OCI-LY7 (cell line): ENCODE results near the gene ST3GAL3. TPM values are rescaled to one million over a fixed set of nuclear protein-coding genes. Genes with fewer than 3 reads are reported as not detected.

Source experiments
- BruUV-seq: library from RNA; stranded (reverse); fragments of 400-500 nt; replicated peaks from 2 replicates; lab custom pipeline; 2021; lab: Mats Ljungman, UMichigan
- CTCF ChIA-PET: fragments of 300-600 bp; sonication (Branson Sonifier 250); formaldehyde crosslinking; loops from one replicate; lab custom pipeline; 2022; ENCODE audit warnings: antibody characterized with exemption; ENCODE audit not compliant: unreplicated experiment; lab: Charles Lee
- POLR2A ChIA-PET: fragments of 300-600 bp; sonication (Branson Sonifier 250); formaldehyde crosslinking; loops from one replicate; lab custom pipeline; 2022; ENCODE audit warnings: antibody characterized with exemption; lab: Charles Lee
- DNase-seq: peaks from one replicate; pipeline ENCODE4 v3.0.0-alpha.2; 2015; ENCODE audit warnings: low spot score
- H2AFZ ChIP-seq: fragments of 200-600 bp; sonication (generic), shearing (Covaris generic); 2 replicates; pipeline ENCODE4 v1.6.1; 2014; ENCODE audit warnings: mild to moderate bottlenecking, antibody characterized with exemption, low read length, moderate library complexity
- H3K27ac ChIP-seq: fragments of 200-600 bp; sonication (generic); 2 replicates; pipeline ENCODE4 v1.5.1; 2014; ENCODE audit warnings: mixed run types, low read depth, mild to moderate bottlenecking, moderate library complexity, low read length, inconsistent platforms; ENCODE audit not compliant: poor library complexity, severe bottlenecking
- H3K36me3 ChIP-seq: fragments of 200-600 bp; sonication (generic); 2 replicates; pipeline ENCODE4 v1.6.1; 2014; ENCODE audit warnings: mild to moderate bottlenecking, antibody characterized with exemption, low read length, moderate library complexity, mixed read lengths; ENCODE audit not compliant: insufficient read depth
- H3K4me1 ChIP-seq: fragments of 200-600 bp; sonication (generic); 2 replicates; pipeline ENCODE4 v1.5.1; 2014; ENCODE audit warnings: mild to moderate bottlenecking, low read length; ENCODE audit not compliant: insufficient read depth, poor library complexity, severe bottlenecking
- H3K4me2 ChIP-seq: fragments of 200-600 bp; sonication (generic); 2 replicates; pipeline ENCODE4 v1.6.1; 2014; ENCODE audit warnings: mild to moderate bottlenecking, low read length
- H3K4me3 ChIP-seq: fragments of 200-600 bp; sonication (generic); 2 replicates; pipeline ENCODE4 v1.5.1; 2014; ENCODE audit warnings: mild to moderate bottlenecking, low read depth, low read length; ENCODE audit not compliant: poor library complexity, severe bottlenecking
- H3K79me2 ChIP-seq: fragments of 200-600 bp; sonication (generic); 2 replicates; pipeline ENCODE4 v1.6.1; 2016; ENCODE audit warnings: low read depth, mild to moderate bottlenecking, low read length, moderate library complexity, mixed read lengths; ENCODE audit not compliant: insufficient read depth
- H3K9me2 ChIP-seq: fragments of 200-600 bp; sonication (generic); 2 replicates; pipeline ENCODE4 v1.6.1; 2016; ENCODE audit warnings: mild to moderate bottlenecking, low read length, mixed read lengths; ENCODE audit not compliant: insufficient read depth
- H3K9me3 ChIP-seq: fragments of 200-600 bp; sonication (generic); 2 replicates; pipeline ENCODE4 v1.6.1; 2014; ENCODE audit warnings: mild to moderate bottlenecking, mixed run types, low read length, mixed read lengths
- H4K20me1 ChIP-seq: fragments of 200-600 bp; sonication (generic); 2 replicates; pipeline ENCODE4 v1.6.1; 2014; ENCODE audit warnings: mild to moderate bottlenecking, antibody characterized with exemption, low read length, moderate library complexity, mixed read lengths; ENCODE audit not compliant: insufficient read depth
- EZH2phosphoT487 ChIP-seq: fragments of 200-600 bp; sonication (generic); IDR thresholded peaks from 2 replicates; pipeline ENCODE4 v1.6.1; 2018; ENCODE audit warnings: low read depth, borderline replicate concordance, mild to moderate bottlenecking, mixed run types, antibody characterized with exemption, low read length, moderate library complexity, mixed read lengths
- intact Hi-C: fragments of 100-400 bp; cut with micrococcal nuclease; formaldehyde crosslinking; loops from one replicate; pipeline ENCODE4 v1.10.0; 2022; ENCODE audit not compliant: unreplicated experiment
- total RNA-seq, 2 experiments: library from RNA; depleted of rRNA in 1 of 2; stranded (reverse); fragments of >200 nt in 1 of 2; shearing (Covaris generic) in 1 of 2; gene quantifications; 2 replicates each; pipeline ENCODE4 v1.2.3, GENCODE V29; 2014 to 2022
- TF ChIP-seq, protein P1 (sequence below): fragments of 200-600 bp; sonication (generic); conservative IDR thresholded peaks from 2 replicates; pipeline ENCODE4 v1.5.1; 2014; ENCODE audit warnings: mild to moderate bottlenecking, antibody characterized with exemption, low read length, moderate library complexity, mixed read lengths

Gene ST3GAL3
- total RNA-seq, 2 experiments from 2014 or later = 24.0 to 45.0 TPM

GRCh38 chr1:43973981-43974442, 266.7 kb downstream of the ST3GAL3 start:
- Histone ChIP-seq H3K4me2 (peak overlapping the region; percentile 90), H3K27ac (peak overlapping the region; percentile 23), H3K36me3 (peaks cover 56% of the 10 kb centered on the region), H3K9me2 (no peaks in the 10 kb centered on the region), H4K20me1 (0 out of 2 replicates have a peak, but pooled peaks cover 9% of the 10 kb centered on the region), H2AFZ (peak overlapping the region; percentile 69; the same call in 1 of the 2 replicates), H3K9me3 (no peaks in the 10 kb centered on the region), H3K79me2 (peaks cover 10% of the 10 kb centered on the region; the same call in 1 of the 2 replicates), H3K4me3 (peak overlapping the region; percentile 94), H3K4me1 (peaks cover 24% of the 10 kb centered on the region)
- no TSS peak for BruUV-seq
- TF ChIP-seq, protein P1, sequence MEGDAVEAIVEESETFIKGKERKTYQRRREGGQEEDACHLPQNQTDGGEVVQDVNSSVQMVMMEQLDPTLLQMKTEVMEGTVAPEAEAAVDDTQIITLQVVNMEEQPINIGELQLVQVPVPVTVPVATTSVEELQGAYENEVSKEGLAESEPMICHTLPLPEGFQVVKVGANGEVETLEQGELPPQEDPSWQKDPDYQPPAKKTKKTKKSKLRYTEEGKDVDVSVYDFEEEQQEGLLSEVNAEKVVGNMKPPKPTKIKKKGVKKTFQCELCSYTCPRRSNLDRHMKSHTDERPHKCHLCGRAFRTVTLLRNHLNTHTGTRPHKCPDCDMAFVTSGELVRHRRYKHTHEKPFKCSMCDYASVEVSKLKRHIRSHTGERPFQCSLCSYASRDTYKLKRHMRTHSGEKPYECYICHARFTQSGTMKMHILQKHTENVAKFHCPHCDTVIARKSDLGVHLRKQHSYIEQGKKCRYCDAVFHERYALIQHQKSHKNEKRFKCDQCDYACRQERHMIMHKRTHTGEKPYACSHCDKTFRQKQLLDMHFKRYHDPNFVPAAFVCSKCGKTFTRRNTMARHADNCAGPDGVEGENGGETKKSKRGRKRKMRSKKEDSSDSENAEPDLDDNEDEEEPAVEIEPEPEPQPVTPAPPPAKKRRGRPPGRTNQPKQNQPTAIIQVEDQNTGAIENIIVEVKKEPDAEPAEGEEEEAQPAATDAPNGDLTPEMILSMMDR = no peak
- TF ChIP-seq EZH2phosphoT487 = no peak
- DNase-seq = no peak
- intact Hi-C loops = loop anchor here (1.0 to 2.0 kb wide), 2 partner anchors 17 to 28 kb away; partner anchors contain the start of genes CCDC24 and IPO13
- POLR2A ChIA-PET = interaction anchor here (1.2 kb wide), 1 partner anchor 25 kb away, joined by 3 read pairs; no protein-coding TSS in a partner anchor
- CTCF ChIA-PET = no interaction called here

DNA sequence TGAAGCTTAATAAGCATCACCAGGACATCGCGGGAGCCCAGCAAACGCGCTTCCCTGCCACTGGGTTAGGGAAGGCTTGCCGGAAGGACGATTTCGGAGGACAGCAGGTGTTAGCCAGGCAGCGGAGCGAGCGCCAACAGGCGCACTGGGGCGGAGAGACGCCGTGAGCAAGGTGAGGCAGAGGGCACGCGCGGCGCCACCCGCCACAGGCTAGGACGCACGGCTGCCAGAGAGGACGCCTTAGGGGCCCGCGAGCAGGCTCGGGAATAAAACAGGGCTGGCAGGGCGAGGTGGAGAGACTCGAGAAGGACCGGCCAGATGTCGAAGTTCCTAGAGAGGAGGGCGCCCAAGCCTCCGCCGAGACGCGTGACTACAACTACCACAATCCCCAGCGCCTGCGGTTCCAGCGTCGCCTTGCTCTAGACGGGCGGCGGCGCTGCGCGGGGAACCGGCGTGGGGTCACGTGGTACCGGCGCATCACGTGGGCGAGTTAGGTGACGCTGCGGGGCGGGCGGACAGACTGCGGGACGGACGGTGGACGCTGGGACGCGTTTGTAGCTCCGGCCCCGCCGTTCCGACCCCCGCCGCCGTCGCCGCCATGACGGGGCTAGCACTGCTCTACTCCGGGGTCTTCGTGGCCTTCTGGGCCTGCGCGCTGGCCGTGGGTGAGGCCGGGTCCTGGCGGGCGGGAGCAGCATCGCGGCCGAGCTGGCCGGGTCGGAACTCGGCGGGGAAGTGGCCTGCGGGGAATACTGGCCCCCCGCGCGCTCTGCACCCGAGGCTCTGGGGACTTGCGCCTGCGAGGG, 267.3 kb downstream of the ST3GAL3 start, which contains the start of gene ATP6V0B:
ATP6V0B (plus strand) TSS at position 518 of the 806 bp plus-strand sequence; CDS start at position 599, 81 bp downstream.
- Histone ChIP-seq H3K9me3 (no peaks in the 10 kb centered on the region), H3K4me1 (peaks cover 24% of the 10 kb centered on the region), H3K4me2 (peak within 1 kb of the TSS; percentile 90), H2AFZ (peak within 1 kb of the TSS; percentile 69), H3K9me2 (no peaks in the 10 kb centered on the region), H3K27ac (peak within 1 kb of the TSS; percentile 46), H3K79me2 (peaks cover 10% of the 10 kb centered on the region; the same call in 1 of the 2 replicates), H3K36me3 (peaks cover 56% of the 10 kb centered on the region), H4K20me1 (0 out of 2 replicates have a peak, but pooled peaks cover 9% of the 10 kb centered on the region), H3K4me3 (peak within 1 kb of the TSS; percentile 94)
- CTCF ChIA-PET = interaction anchor here (1.1 to 1.4 kb wide), 2 partner anchors 18 to 39 kb away, joined by 3 read pairs; no protein-coding TSS in a partner anchor
- TF ChIP-seq EZH2phosphoT487 = no peak
- TF ChIP-seq, protein P1 = no peak
- BruUV-seq = no TSS peak
- intact Hi-C loops = loop anchor here (1.0 to 2.0 kb wide), 2 partner anchors 16 to 28 kb away; partner anchors contain the start of genes CCDC24 and IPO13
- peak; percentile 94 for DNase-seq
- POLR2A ChIA-PET = interaction anchor here (0.5 to 1.2 kb wide), 3 partner anchors 26 to 361 kb away, joined by 3 to 5 read pairs (median 3); no protein-coding TSS in a partner anchor
